H1 (cell line): Measurements from ENCODE around the gene LOC128125822.

Experiments used
- CTCF ChIA-PET: fragments of 300-600 bp; sonication (Branson Sonifier 250); formaldehyde crosslinking; loops from one replicate; lab custom pipeline; 2021; ENCODE audit not compliant: partially characterized antibody; lab: Charles Lee
- POLR2A ChIA-PET: fragments of 300-600 bp; sonication (Branson Sonifier 250); formaldehyde crosslinking; loops from one replicate; lab custom pipeline; 2021; ENCODE audit warnings: inconsistent platforms; ENCODE audit not compliant: partially characterized antibody; lab: Charles Lee
- DNase-seq, 2 experiments: peaks; one replicate each; pipeline versions ENCODE4 v3.0.0 to v3.0.0-alpha.2; 2010 to 2022; ENCODE audit warnings: low spot score in 2 of 2, low read depth in 1 of 2, mixed read lengths in 1 of 2
- FAIRE-seq: peaks from 2 replicates; lab custom pipeline; 2011; peaks lifted over from hg19 to GRCh38; lab: Jason Lieb, UNC
- H2AFZ ChIP-seq: 2 replicates; pipeline ENCODE4 v1.8.1; 2012; ENCODE audit warnings: low read length, inconsistent platforms
- H2AK5ac ChIP-seq: 2 replicates; pipeline ENCODE4 v1.6.1; 2013; ENCODE audit warnings: low read depth, low read length
- H2BK120ac ChIP-seq: replicated peaks from 2 replicates; pipeline ENCODE3; 2013; ENCODE audit warnings: low read depth, low read length, inconsistent platforms
- H2BK12ac ChIP-seq: 2 replicates; pipeline ENCODE4 v1.6.1; 2013; ENCODE audit warnings: low read depth, low read length
- H2BK15ac ChIP-seq: 2 replicates; pipeline ENCODE4 v1.6.1; 2013; ENCODE audit warnings: low read length
- H2BK20ac ChIP-seq: 2 replicates; pipeline ENCODE4 v1.6.1; 2013; ENCODE audit warnings: low read length
- H2BK5ac ChIP-seq: 2 replicates; pipeline ENCODE4 v1.6.1; 2013; ENCODE audit warnings: low read depth, low read length
- H3K14ac ChIP-seq: 2 replicates; pipeline ENCODE4 v1.6.1; 2013; ENCODE audit warnings: inconsistent platforms; ENCODE audit not compliant: insufficient read length
- H3K18ac ChIP-seq: 2 replicates; pipeline ENCODE4 v1.6.1; 2013; ENCODE audit warnings: low read length; ENCODE audit errors: extremely low read depth
- H3K23ac ChIP-seq: 2 replicates; pipeline ENCODE4 v1.6.1; 2013; ENCODE audit warnings: inconsistent platforms; ENCODE audit not compliant: insufficient read length
- H3K23me2 ChIP-seq: 2 replicates; pipeline ENCODE4 v1.6.1; 2013; ENCODE audit warnings: low read depth, low read length
- H3K27ac ChIP-seq: 2 replicates; pipeline ENCODE4 v1.6.1; 2011; ENCODE audit warnings: low read depth, low read length, inconsistent platforms
- H3K27me3 ChIP-seq, 4 experiments: replicated peaks in 1 of 4; 1 replicate in 1 of 4; 2 replicates in 3 of 4; pipeline versions ENCODE4 v1.6.1 to v1.8.1; 2011 to 2013; ENCODE audit warnings: low read length in 3 of 4, mild to moderate bottlenecking in 3 of 4, inconsistent platforms in 2 of 4, mixed read lengths in 2 of 4, moderate library complexity in 1 of 4; ENCODE audit not compliant: control insufficient read depth in 3 of 4, insufficient read depth in 3 of 4; ENCODE audit errors: extremely low read depth in 1 of 4
- H3K36me3 ChIP-seq, 4 experiments: 2 replicates each; pipeline versions ENCODE4 v1.6.1 to v1.8.1; 2011 to 2013; ENCODE audit warnings: mild to moderate bottlenecking in 4 of 4, low read length in 3 of 4, moderate library complexity in 2 of 4, control low read depth in 1 of 4, inconsistent platforms in 1 of 4; ENCODE audit not compliant: insufficient read depth in 4 of 4, control insufficient read depth in 2 of 4
- H3K4ac ChIP-seq: replicated peaks from 2 replicates; pipeline ENCODE3; 2013; ENCODE audit warnings: low read length, low read depth, mixed read lengths, inconsistent platforms; ENCODE audit not compliant: insufficient read length
- H3K4me1 ChIP-seq, 4 experiments: replicated peaks in 1 of 4; 1 replicate in 1 of 4; 2 replicates in 3 of 4; pipeline versions ENCODE4 v1.6.1 to v1.8.1; 2011 to 2013; ENCODE audit warnings: low read length in 3 of 4, inconsistent platforms in 2 of 4, mixed read lengths in 1 of 4; ENCODE audit not compliant: insufficient read depth in 4 of 4, control insufficient read depth in 3 of 4
- H3K4me2 ChIP-seq, 2 experiments: 2 replicates each; pipeline versions ENCODE4 v1.6.1 to v1.8.1; 2011 to 2013; ENCODE audit warnings: low read depth in 2 of 2, low read length in 2 of 2, control low read depth in 1 of 2, inconsistent platforms in 1 of 2, mild to moderate bottlenecking in 1 of 2; ENCODE audit not compliant: insufficient read depth in 1 of 2
- H3K4me3 ChIP-seq, 4 experiments: fragments of 200-600, 300-600 bp in 1 of 4; sonication (generic), shearing (Covaris generic), sonication (Bioruptor Twin) in 1 of 4; 2 replicates each; pipeline versions ENCODE4 v1.5.1 to v1.8.1; 2011 to 2016; ENCODE audit warnings: low read length in 4 of 4, low read depth in 3 of 4, control low read depth in 2 of 4, inconsistent platforms in 2 of 4, mild to moderate bottlenecking in 2 of 4, mixed read lengths in 1 of 4, moderate library complexity in 1 of 4; ENCODE audit not compliant: insufficient read depth in 2 of 4; ENCODE audit errors: extremely low read depth in 1 of 4
- H3K56ac ChIP-seq: replicated peaks from 2 replicates; pipeline ENCODE3; 2013; ENCODE audit warnings: low read depth, mild to moderate bottlenecking, mixed read lengths, low read length, inconsistent platforms; ENCODE audit not compliant: insufficient read length
- H3K79me1 ChIP-seq: 2 replicates; pipeline ENCODE4 v1.6.1; 2013; ENCODE audit warnings: low read depth, low read length, control low read depth
- H3K79me2 ChIP-seq, 2 experiments: 2 replicates each; pipeline versions ENCODE4 v1.6.1 to v1.8.1; 2012 to 2013; ENCODE audit warnings: low read length in 2 of 2, mild to moderate bottlenecking in 2 of 2, inconsistent platforms in 1 of 2; ENCODE audit not compliant: insufficient read depth in 2 of 2, control insufficient read depth in 1 of 2
- H3K9ac ChIP-seq, 4 experiments: replicated peaks in 1 of 4; 1 replicate in 1 of 4; 2 replicates in 3 of 4; pipeline versions ENCODE4 v1.6.1 to v1.8.1; 2011 to 2013; ENCODE audit warnings: low read depth in 3 of 4, low read length in 3 of 4, control low read depth in 2 of 4, mild to moderate bottlenecking in 2 of 4, moderate library complexity in 2 of 4, inconsistent platforms in 1 of 4; ENCODE audit errors: extremely low read depth in 1 of 4
- H3K9me3 ChIP-seq, 2 experiments: 2 replicates each; pipeline versions ENCODE4 v1.6.1 to v1.8.1; 2012 to 2013; ENCODE audit warnings: mild to moderate bottlenecking in 2 of 2, moderate library complexity in 2 of 2, control low read depth in 1 of 2, inconsistent platforms in 1 of 2, low read depth in 1 of 2, low read length in 1 of 2, mixed read lengths in 1 of 2; ENCODE audit not compliant: insufficient read depth in 2 of 2
- H4K20me1 ChIP-seq, 2 experiments: replicated peaks in 1 of 2; 2 replicates each; pipeline versions ENCODE3 to v1.8.1; 2011 to 2013; ENCODE audit warnings: inconsistent platforms in 2 of 2, low read length in 2 of 2, mild to moderate bottlenecking in 1 of 2; ENCODE audit not compliant: insufficient read depth in 2 of 2, control insufficient read depth in 1 of 2
- H4K5ac ChIP-seq: 2 replicates; pipeline ENCODE4 v1.6.1; 2013; ENCODE audit warnings: low read length, low read depth, mixed read lengths, inconsistent platforms; ENCODE audit not compliant: insufficient read length
- H4K8ac ChIP-seq: 2 replicates; pipeline ENCODE4 v1.8.0; 2013; ENCODE audit warnings: mild to moderate bottlenecking, moderate library complexity, low read length, inconsistent platforms; ENCODE audit not compliant: insufficient read depth; ENCODE audit errors: extremely low read depth
- H4K91ac ChIP-seq: replicated peaks from 2 replicates; pipeline ENCODE3; 2013; ENCODE audit warnings: low read length, mixed read lengths, inconsistent platforms; ENCODE audit not compliant: insufficient read length
- WGBS, 2 experiments: shearing (Covaris generic) in 1 of 2; methylation state at CpG; one replicate each; pipeline versions ENCODE4 v1.1.6 to v1.1.7; 2013 to 2015; ENCODE audit warnings: low lambda C conversion rate in 2 of 2, mixed read lengths in 2 of 2, inconsistent platforms in 1 of 2, low coverage in 1 of 2, missing lambda C conversion rate in 1 of 2; ENCODE audit not compliant: insufficient replicate concordance in 2 of 2, insufficient coverage in 1 of 2, insufficient read length in 1 of 2; ENCODE audit errors: extremely low coverage in 1 of 2, missing lambda C conversion rate in 1 of 2; 5-methylcytosine and 5-hydroxymethylcytosine counted together
- TF ChIP-seq, protein P1 (sequence below), 3 experiments: IDR thresholded peaks; 1 replicate in 2 of 3; 2 replicates in 1 of 3; pipeline versions ENCODE4 v1.5.1 to v1.6.1; 2011; ENCODE audit warnings: low read length in 3 of 3, mild to moderate bottlenecking in 3 of 3, inconsistent platforms in 2 of 3, low read depth in 1 of 3, moderate library complexity in 1 of 3; ENCODE audit not compliant: insufficient read depth in 1 of 3; ENCODE audit errors: control extremely low read depth in 1 of 3

The LOC128125822 gene

DNA sequence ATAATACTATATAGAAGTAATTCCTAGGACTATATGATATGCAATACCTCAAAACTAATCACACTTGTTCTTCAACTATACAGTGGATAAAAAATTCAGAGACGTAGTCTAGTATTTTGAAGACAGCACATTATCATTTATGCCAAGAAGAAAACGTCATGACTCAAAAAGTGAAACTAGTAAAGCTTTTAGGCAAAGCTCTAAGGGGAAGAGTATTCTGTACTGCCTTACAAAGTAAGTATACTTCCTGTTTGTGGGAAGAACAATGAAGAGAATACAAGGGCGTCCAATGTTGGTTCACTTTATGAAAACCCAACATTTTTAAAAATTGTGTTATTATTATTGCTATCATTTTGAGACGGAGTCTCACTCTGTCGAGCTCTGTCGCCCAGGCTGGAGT, 27.9 kb downstream of the LOC128125822 start:
- H4K5ac ChIP-seq: no peak overlapping the region
- H2BK120ac ChIP-seq: no peak overlapping the region
- 87% methylated on average over 6 of the region's 6 CpGs; no CpG with 5 or more reads in 1 of the 2 experiments for WGBS, 2 experiments
- no peak overlapping the region for H3K4me3 ChIP-seq
- no peaks in the 10 kb centered on the region for H3K79me1 ChIP-seq
- no peak overlapping the region for H3K18ac ChIP-seq
- no peak overlapping the region for H3K9ac ChIP-seq
- ChIA-PET CTCF (interaction anchor here (0.6 to 4.4 kb wide), 4 partner anchors 10 to 248 kb away, joined by 3 to 24 read pairs (median 4); no protein-coding TSS in a partner anchor), POLR2A (interaction anchor here (1.2 to 1.7 kb wide), 3 partner anchors 23 to 35 kb away, joined by 4 to 7 read pairs (median 4); partner anchors contain the start of gene PHF3)
- no peak overlapping the region for H4K8ac ChIP-seq
- H3K23me2 ChIP-seq: peaks cover 5% of the 10 kb centered on the region
- no peak overlapping the region for H2AFZ ChIP-seq
- no peak for FAIRE-seq
- no peaks in the 10 kb centered on the region for H3K36me3 ChIP-seq
- H2BK15ac ChIP-seq: no peak overlapping the region
- no peak overlapping the region for H2BK20ac ChIP-seq
- H2BK5ac ChIP-seq: no peak overlapping the region
- no peaks in the 10 kb centered on the region for H3K79me2 ChIP-seq
- no peak overlapping the region for H2BK12ac ChIP-seq
- H2AK5ac ChIP-seq: no peak overlapping the region
- no peak overlapping the region for H3K14ac ChIP-seq
- H3K56ac ChIP-seq: no peak overlapping the region
- no peak overlapping the region for H3K27ac ChIP-seq
- H3K27me3 ChIP-seq: no peaks in the 10 kb centered on the region
- no peak for DNase-seq
- no peaks in the 10 kb centered on the region for H3K9me3 ChIP-seq
- H4K91ac ChIP-seq: no peak overlapping the region
- H3K4me2 ChIP-seq: no peak overlapping the region
- peaks cover 0 to 5% (median 2%) of the 10 kb centered on the region in 4 experiments; a peak in 3 of 7 replicates for H3K4me1 ChIP-seq
- no peaks in the 10 kb centered on the region for H4K20me1 ChIP-seq
- no peak overlapping the region for H3K4ac ChIP-seq
- no peak overlapping the region for H3K23ac ChIP-seq
- TF ChIP-seq, protein P1, sequence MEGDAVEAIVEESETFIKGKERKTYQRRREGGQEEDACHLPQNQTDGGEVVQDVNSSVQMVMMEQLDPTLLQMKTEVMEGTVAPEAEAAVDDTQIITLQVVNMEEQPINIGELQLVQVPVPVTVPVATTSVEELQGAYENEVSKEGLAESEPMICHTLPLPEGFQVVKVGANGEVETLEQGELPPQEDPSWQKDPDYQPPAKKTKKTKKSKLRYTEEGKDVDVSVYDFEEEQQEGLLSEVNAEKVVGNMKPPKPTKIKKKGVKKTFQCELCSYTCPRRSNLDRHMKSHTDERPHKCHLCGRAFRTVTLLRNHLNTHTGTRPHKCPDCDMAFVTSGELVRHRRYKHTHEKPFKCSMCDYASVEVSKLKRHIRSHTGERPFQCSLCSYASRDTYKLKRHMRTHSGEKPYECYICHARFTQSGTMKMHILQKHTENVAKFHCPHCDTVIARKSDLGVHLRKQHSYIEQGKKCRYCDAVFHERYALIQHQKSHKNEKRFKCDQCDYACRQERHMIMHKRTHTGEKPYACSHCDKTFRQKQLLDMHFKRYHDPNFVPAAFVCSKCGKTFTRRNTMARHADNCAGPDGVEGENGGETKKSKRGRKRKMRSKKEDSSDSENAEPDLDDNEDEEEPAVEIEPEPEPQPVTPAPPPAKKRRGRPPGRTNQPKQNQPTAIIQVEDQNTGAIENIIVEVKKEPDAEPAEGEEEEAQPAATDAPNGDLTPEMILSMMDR (IDR thresholded peaks at IDR 0.05; ENCODE audit: control extremely low read depth in 1 of 3, insufficient read depth in 1 of 3, low read depth in 1 of 3, low read length in 3 of 3): no peak
